GM21390 (cell line): ENCODE measurements around the gene ABCF2.

ENCODE experiments used
- ATAC-seq: cut with Tn5 transposase; IDR thresholded peaks from one replicate; pipeline ENCODE4 v1.9.1; 2021; ENCODE audit not compliant: unreplicated experiment

The ABCF2 gene

GRCh38 chr7:151252961-151253711 is 26.1 kb upstream of the ABCF2 start:
- ATAC-seq = no peak

GRCh38 chr7:151252561-151252835 is 25.5 kb upstream of the ABCF2 start:
- no peak for ATAC-seq

GRCh38 chr7:151251689-151252560 is 24.9 kb upstream of the ABCF2 start:
- no peak for ATAC-seq

- no peak for ATAC-seq
Measured at GRCh38 chr7:151251328-151251688, 24.3 kb upstream of the ABCF2 start.

GRCh38 chr7:151250181-151251132 is 23.5 kb upstream of the ABCF2 start:
- ATAC-seq = no peak

- no peak for ATAC-seq
Measured at GRCh38 chr7:151249732-151250072, 22.7 kb upstream of the ABCF2 start.

- ATAC-seq = no peak
Measured at GRCh38 chr7:151249034-151249731, 22.2 kb upstream of the ABCF2 start.

GRCh38 chr7:151248346-151249033 is 21.5 kb upstream of the ABCF2 start, which contains the start of gene SMARCD3:
TSS of gene SMARCD3 (minus strand) at chr7:151248694. CDS start at chr7:151248562, 132 bp downstream.
- ATAC-seq = no peak

GRCh38 chr7:151247611-151248345 is 20.8 kb upstream of the ABCF2 start:
- no peak for ATAC-seq

GRCh38 chr7:151246851-151247580 is 20.0 kb upstream of the ABCF2 start:
- ATAC-seq = no peak

GRCh38 chr7:151246102-151246850 is 19.3 kb upstream of the ABCF2 start:
- ATAC-seq = no peak

- ATAC-seq = peak; percentile 47
Measured at GRCh38 chr7:151245360-151246101, 18.5 kb upstream of the ABCF2 start.

GRCh38 chr7:151244841-151245346 is 17.9 kb upstream of the ABCF2 start:
- no peak for ATAC-seq

- no peak for ATAC-seq
Measured at GRCh38 chr7:151244196-151244840, 17.3 kb upstream of the ABCF2 start.

- no peak for ATAC-seq
Measured at GRCh38 chr7:151243408-151244195, 16.6 kb upstream of the ABCF2 start.

GRCh38 chr7:151243045-151243349 is 16.0 kb upstream of the ABCF2 start:
- ATAC-seq = no peak
